Right lobe of liver (tissue), 4 donors: ENCODE data around the gene APOL5.

ENCODE experiments used
- CTCF ChIP-seq, 4 donors: fragments of 200-600 bp in 3 of 4; fragments of 450-650 bp in 1 of 4; IDR thresholded peaks; one replicate each; pipeline versions ENCODE4 v1.5.1 to v1.8.0; 2016 to 2022; ENCODE audit warnings: antibody characterized with exemption in 4 of 4, mild to moderate bottlenecking in 2 of 4
- POLR2A ChIP-seq: fragments of 450-650 bp; IDR thresholded peaks from one replicate; pipeline ENCODE4 v1.6.1; 2017; ENCODE audit warnings: antibody characterized with exemption, mild to moderate bottlenecking
- donor health status: DM: no; HTN: no; CAD: no.
- donor health status: DM: no; HTN: no; CAD: no.
- donor health status: DM: no; HTN: yes; CAD: no.

- TF ChIP-seq CTCF (IDR thresholded peaks at IDR 0.05) (no peak), POLR2A (no peak)
These were observed 37.1 kb downstream of the APOL5 start for GRCh38 chr22:35754761-35755160.
